NCI-H2196 treated with DMSO at 0.1 percent for 48 hours (cell line): Measurements from ENCODE around the gene PARD3B.

Experiments used
- DNase-seq: peaks from one replicate; lab custom pipeline; 2025; ENCODE audit not compliant: unreplicated experiment; lab: John Stamatoyannopoulos, UW

The PARD3B gene

DNA sequence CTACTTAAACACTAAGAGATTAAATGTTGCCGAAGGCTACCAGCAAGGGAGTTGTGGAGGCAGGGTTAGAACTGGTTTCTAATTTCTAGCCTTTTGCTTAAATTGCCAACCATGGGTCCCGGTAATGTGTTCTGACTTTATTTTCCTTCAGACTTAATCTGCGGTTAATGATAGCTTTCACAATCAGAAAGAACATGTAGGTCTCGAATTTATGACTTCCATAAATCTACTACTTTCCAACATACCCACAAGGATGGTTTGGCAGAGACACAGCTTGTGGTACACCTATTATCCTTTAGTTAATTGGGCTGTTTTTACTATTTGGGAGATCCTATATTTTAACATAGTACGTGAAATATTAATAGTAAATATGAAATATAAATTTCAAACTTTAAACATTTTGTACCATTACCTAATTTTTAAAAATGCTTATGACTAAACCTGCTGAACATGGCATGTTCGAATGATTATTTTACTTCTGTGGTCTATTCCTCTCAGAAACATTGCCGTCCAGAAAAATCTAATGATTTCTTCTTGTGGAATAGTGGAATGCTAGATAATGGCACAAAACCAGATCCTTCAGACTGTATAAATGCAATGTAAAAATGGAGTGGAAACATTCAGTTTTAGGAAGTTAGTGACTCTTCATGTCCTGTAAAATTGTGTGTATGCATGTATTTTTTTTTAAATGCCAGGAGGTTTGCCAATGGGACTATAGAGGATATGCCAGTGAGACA lies 41.3 kb downstream of the PARD3B start:
- no peak for DNase-seq

DNA sequence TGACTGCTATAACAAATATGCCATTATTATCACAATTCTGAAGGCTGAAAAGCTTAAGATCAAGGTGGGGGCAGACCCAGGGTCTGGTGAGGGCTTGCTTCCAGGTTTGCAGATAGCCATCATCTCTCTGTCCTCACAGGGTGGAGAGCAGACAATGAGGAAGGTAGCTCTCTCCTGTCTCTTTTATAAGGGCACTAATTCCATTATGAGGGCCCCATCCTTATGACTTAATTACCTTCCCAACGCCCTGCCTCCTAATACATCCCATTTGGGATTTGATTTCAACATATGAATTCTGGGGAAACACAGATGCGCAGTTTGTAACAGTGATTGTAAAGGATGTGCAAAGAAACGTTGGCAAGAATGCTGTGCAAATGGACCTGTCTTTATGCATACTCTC lies 44.8 kb downstream of the PARD3B start:
- no peak for DNase-seq

DNA sequence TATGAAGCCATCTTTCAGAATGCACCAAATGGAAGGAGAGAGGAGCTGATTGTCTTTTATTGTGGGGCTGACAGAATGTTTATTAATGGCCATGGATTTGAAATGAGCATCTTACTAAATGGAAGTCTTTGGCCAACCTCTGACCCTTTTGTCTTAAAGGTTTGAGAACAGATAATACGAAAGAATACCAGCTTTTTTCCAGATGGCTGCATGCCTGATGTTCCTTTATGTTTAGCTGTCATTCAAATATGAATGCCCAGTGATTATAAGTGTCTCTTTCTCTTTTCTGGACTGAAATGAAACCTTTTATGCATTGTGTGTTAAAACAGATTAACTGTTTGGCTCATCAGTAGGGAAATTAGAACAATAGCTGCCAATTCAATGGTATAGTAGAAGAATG lies 46.0 kb downstream of the PARD3B start:
- no peak for DNase-seq

DNA sequence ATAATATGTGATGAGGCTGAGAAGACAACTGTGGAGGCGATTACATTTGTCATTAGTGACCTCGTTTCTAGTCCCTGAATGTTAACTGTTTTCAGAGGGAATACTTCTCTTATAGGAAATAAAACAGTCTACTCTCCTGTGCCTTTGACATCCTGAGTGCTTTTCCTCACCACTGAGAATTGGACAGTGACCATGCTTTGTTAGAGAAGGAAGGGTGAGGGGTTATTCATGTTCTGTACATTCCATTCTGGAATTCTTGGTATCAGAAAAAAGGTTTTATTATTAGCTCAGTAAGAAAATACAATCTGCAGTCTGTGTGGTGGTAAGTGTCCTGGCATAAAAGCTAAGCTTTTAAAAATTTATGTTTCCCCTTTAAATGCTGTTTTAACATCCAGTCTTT lies 58.8 kb downstream of the PARD3B start:
- DNase-seq = no peak

DNA sequence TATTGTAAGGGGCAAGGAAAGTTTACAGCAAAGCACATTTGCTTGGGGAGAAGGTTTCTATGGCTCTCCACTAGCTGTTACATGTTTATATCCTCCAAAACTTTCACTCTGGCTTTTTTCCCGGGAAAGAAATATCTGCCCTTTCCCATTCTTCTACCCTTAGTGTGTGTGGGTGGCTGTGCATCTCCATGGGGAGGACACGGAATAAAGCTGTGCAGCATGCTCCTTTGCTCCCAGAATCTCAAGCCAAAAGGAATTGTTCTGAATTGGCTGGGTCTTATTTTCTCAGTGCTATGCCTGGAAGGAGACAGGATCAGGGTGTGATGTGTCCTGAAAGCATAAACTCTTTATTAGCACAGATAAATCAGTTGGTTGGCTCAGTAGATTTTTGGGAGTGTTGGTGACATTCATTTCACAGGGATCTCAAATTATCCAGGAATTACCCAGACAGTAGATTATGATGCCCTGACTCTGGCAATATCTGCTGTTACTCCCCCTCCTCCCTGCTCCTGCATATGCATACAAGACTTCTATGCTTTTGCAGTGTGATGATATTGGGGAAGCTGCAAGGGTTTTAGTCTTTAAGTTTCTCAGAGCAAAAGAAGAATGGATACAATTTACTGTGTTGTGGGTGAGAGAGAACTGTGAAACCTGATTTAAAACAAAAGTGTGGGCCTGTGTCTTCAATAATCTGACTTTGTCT lies 63.1 kb downstream of the PARD3B start:
- DNase-seq = no peak

DNA sequence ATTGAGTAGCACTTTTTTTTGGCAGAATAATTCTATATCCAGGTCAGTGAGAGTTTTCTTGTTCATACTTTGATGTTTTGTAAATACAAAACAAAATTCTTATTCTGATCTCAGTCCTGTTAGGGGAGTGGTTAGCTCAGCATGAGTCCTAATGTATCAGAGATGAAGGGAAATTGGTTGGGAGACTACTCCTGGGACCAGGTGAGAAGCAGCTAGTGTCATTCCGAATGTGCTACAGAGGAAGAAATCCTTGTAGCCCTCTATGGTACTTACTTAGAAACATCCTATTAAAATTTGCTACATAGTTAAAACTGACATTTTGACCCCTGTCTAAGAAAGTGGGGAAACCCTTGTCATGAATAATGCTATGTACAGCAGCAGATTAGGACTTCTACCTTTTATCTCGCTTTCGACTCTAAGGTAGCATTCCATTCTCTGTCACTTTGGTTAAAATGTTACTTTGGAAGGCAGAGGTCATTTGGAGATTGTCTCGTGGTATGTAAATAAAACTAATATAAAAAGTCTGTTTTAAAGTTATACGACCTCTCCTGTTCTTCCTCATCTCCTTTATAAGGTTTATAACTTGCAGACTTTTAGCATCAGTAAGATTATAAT lies 65.8 kb downstream of the PARD3B start:
- DNase-seq = no peak

DNA sequence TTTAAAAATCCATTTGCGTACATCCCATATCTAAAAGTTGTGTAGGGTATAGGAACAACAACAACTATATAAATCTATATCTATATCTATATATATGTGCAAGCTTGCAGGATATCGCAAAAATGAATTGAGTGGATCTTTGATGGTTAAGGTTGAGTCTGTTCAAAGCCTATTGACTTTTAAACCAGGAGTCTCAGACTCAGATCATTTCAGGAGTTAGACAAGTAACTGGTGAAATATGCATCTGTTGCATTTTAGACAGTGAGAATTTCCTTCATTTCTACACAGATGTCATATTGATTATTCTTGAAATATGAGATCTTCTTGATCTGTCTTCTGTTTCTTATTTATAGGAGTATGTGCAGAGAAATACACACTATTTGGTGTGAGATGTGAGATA lies 66.5 kb downstream of the PARD3B start:
- DNase-seq = no peak

DNA sequence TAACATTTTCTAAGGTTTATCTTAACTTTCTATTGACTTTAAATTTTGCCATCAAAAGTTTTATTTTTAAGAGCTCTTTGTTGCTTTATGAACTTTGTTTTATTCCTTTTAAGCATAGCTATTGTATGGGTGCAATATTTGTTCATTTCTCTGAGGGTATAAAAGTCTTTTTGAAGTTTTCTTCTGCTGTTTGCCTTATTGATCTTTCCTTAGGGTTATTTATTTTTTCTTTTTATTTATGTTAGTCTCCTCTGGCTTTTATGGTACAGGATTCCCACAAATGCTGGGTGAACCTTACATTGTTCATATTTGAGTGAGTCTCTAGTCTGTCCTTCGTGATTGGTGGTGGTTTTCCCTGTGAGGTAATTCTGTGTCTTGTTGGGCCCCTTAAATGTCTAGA lies 68.4 kb downstream of the PARD3B start:
- no peak for DNase-seq

DNA sequence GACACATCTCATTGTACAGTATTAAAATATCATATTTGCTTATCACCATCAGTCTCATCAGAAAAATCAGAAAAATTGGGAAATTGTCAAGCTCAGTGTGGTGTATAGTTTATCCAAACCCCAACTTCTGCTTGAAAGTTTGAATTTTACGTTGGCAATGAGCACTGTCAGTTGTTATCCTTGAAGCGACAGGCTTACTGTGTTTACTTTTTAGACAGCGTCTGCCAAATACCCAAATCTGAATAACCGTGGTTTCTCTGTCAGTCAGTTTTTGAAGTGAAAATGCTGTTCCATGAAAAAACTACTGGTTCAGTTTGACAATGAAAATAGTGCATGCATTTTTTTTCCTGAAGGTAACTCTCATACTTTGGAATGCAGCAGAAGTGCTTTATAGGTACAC lies 70.2 kb downstream of the PARD3B start:
- DNase-seq = no peak

DNA sequence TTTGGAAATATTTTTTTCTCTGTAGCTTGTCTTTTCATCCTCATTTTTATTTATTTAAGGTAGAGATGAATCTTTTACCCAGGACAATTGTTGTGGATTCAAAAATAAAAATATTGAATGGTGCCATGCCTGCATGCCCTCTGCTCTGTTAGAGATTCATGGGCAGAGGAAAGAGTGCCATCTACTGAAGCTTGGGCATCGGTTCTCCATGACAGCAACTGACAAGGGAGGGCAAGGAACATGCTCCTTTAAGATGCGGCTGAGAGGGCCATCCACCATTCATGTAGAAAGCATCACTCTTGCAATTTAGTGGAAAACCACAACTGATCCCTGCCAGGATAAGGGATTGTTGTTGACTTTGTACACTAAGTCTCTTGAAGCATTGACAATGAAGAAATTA lies 79.9 kb downstream of the PARD3B start:
- DNase-seq = no peak

DNA sequence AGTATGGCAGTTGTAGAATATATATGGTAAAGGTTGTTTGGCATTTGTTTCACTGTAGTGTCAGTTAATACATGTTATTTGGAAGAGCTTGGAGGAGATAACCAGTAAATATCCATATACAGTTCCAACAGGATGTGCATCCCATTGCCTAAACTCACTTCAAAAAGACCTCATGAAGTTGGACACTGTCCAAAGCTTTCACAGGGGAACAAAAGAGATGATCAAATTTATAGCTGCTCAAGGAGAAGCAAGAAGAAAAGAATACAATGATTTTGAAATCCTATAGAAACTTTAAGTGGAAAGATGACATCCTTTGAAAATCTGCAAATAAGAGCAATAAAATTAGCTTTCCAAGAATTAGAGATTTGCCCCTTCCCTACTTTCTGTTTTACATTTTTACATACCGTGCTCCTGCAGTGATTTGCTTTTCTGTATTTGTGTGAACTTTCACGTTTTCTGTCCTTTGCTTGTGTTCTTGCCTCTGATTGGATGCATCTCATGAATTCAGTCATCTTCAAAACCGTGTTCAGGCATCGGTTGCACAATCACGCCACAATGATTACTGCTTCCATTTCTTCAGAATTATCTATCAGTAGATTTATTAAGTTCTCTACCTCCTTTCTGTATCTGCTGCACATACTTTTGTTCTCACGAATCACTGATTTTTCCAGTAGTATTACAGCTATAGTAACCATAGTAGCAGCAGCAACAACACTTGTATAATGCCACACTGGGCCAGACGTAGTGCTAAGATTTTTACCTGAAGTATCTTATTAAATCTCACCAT lies 83.8 kb downstream of the PARD3B start:
- DNase-seq = no peak

DNA sequence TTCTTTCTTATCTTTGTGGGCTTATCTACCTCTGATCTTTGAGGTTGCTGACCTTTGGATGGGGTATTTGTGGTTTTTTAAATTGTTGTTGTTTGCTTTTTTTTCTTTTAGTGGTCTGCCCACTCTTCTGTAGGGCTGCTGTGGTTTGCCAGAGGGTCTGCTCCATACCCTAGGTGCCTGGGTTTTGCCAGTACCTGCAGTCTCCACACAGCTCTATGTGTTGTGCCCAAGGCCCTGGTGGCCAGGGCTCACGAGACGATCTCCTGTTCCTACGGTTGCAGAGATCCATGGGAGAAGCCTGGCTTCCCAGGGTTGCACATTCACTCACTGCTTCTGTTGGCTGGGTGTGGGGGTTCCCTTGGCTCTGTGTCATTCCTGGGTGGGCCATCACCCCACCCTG lies 87.1 kb downstream of the PARD3B start:
- DNase-seq = no peak

DNA sequence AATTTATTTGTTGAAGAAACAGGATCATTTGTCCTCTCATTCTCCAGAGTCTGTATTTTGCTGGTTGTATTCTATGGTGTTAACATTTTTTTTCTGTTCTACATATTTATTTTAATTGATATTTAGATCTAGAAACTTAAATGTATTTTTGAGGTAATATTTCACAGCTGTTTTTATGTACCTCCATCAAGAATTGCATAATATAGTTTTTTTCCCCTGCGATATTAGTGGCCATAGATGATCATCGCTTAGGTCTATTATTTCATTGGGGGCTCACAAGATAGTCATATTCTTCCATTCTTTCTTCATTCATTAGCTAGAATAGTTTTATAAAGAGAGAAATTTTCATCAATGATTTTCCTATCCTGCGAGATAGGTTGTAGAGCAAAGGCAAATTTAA lies 89.3 kb downstream of the PARD3B start:
- DNase-seq = no peak

DNA sequence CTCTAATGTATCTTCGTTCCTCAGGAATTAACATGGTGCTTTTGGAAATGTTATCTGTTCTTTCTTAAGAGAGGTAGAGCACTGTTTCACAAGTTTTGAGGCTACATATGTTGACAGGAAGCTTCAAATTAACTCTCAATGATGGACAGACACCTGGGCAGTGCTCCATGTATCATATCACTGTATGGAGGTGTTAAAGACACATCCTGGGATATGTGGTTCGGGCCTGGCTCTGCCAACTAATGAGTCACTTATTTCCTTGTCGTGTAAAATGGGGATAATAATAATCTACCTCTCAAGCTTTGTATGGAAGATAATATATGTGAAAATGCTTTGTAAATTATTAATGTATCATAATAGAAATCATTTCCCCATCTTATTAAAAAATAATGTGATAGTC lies 90.2 kb downstream of the PARD3B start:
- DNase-seq = no peak

DNA sequence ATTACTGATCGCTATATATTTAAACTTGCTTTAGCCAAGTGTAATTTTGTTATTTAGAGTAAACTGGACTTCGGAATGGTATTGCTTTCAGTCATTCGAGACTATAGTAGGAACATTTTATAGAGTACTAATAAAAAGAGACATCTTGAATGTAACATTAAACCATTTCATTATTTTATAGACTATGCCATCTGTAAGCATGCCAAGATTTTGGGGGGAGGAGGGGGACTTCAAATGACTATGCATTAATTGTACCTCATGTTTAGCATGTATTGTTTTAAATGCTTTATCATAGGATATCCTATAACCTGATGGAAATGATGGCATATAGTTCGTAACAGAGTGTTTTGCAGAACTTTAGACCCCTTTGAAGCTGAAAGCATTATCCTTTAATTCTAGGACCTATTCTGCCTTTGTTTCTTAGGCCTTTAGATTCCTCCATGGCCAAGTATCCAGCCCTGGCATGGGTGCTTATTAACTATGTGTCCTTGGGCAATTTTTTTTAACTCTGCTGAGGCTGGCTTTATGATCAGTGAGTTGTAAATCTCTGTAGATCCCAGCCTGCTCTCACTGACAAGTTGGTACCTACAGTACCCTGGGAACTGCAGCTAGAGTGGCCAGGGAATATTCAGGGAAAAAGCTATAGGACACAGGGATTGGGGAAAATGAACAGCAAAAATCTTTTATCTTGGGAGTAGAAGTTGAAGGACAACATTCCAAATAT lies 93.4 kb downstream of the PARD3B start:
- no peak for DNase-seq

DNA sequence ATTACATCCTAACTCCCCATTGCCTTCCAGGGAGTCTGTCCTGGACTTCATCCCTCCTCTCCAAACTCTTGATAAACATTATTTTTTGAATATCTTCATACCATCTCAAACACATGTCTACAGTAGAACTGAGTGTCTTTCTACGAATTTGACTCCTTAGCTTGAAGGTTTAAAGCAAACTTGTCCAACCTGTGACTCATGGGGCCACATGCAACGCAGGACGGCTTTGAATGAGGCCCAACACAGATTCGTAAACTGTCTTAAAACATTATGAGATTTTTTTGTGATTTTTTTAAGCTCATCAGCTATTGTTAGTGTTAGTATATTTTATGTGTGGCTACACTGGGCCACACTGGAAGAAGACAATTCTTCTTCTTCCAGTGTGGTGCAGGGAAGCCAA lies 98.1 kb downstream of the PARD3B start:
- no peak for DNase-seq

DNA sequence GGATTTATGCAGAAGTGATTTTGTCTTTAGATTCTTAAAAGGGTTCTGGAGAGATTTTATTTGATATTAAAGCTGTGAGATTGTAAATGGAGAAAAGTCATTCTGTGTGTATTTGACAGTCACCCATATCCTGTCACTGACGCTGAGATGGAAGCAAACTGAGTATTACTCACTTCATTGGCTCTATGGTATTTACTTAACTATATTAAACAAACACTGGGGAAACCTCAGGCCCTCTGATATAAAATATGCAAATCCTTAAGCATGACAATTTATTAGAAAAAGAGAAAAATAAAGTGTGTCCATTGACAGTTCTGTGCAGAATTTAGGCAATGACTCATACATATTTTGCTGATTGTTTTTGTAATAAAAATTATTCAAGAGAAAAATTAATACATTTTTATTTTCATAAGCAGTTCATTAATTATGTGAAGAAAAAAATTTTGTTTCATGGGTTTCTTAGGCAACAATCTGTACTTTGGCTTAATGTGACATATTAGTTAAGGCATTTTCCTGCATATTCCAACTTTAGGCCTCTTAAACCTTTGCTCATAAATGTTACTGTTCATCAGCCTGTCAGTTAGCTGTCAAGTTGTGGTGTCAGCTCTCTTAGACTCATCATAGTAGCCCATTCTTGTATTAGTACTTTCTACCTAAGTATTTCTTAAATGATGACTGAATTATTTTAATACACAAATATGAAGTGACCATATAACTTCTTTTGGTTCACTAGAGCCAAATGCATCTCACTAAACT lies 99.9 kb downstream of the PARD3B start:
- DNase-seq = no peak

DNA sequence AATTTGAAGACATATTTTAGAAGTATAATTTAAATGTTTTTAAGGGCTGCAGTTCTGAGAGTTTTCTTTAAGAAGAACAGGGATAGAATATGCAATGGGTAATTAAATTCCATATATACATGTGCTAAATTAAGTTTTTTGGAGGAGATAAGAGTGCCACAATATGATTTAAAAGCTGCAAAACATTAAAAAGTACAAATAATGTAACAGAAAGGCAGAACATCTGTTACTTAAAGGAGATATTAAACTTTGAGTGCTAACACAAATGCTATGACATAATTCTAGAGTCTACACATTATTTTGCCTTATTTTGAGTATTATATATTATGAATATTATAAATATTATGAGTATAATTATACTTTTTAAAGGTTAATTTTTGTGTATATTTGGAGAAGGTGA lies 102.4 kb downstream of the PARD3B start:
- DNase-seq = no peak

DNA sequence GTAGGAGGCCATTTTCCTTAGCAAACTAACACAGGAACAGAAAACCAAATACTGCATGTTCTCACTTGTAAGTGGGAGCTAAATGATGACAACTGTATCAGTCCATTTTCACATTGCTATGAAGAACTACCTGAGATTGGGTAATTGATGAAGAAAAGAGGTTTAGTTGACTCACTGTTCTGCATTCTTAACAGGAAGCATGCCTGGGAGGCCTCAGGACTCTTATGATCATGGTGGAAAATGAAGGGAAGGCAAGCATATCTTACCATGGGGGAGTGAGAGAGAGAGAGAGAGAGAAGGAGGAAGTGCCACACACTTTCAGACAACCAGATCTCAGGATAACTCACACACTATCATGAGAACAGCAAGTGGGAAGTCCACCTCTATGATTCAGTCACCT lies 105.3 kb downstream of the PARD3B start:
- no peak for DNase-seq

DNA sequence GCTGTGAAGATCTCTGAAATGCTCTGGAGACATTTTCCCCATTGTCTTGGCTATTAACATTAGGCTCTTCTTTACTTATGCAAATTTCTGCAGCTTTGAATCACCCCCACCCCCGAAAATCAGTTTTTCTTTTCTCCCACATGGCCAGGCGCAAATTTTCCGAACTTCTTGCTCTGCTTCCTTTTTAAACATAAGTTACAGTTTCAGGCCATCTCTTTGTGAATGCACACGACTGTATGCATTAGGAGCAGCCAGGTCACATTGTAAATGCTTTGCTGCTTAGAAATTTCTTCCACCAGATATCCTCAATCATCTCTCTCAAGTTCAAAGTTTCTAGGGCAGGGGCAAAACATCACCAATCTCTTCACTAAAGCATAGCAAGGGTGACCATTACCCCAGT lies 106.8 kb downstream of the PARD3B start:
- no peak for DNase-seq
